ENCODE data around the gene RASIP1.
A peak's percentile ranks its signal among the peaks of the same experiment; 100 is the strongest.

Gene RASIP1

DNA sequence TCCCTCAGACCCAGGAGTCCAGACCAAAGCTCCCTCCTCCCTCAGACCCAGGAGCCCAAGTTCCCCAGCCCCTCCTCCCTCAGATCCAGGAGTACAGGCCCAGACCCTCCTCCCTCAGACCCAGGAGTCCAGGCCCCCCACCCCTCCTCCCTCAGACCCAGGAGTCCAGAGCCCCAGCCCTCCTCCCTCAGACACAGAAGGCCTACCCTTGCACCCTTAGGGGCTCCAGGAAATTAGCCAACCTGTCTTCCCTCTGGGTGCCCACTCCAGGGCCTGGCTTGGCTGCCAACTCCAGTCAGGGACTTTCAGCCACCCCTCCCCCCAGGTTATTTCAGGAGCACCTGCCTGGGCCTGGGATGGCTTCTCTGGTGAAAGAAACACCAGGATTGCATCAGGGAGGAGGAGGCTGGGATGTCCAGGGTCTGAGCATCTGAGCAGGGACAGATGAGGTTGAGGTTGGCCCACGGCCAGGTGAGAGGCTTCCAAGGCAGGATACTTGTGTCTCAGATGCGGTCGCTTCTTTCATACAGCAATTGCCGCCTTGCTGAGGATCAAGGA, 14.8 kb upstream of the RASIP1 start, which contains the start of gene FGF21:
TSS of gene FGF21 (plus strand) at position 441 of the 558 bp plus-strand sequence. CDS start 713 bp downstream, outside the sequence.
- DNase-seq: no peak

DNA sequence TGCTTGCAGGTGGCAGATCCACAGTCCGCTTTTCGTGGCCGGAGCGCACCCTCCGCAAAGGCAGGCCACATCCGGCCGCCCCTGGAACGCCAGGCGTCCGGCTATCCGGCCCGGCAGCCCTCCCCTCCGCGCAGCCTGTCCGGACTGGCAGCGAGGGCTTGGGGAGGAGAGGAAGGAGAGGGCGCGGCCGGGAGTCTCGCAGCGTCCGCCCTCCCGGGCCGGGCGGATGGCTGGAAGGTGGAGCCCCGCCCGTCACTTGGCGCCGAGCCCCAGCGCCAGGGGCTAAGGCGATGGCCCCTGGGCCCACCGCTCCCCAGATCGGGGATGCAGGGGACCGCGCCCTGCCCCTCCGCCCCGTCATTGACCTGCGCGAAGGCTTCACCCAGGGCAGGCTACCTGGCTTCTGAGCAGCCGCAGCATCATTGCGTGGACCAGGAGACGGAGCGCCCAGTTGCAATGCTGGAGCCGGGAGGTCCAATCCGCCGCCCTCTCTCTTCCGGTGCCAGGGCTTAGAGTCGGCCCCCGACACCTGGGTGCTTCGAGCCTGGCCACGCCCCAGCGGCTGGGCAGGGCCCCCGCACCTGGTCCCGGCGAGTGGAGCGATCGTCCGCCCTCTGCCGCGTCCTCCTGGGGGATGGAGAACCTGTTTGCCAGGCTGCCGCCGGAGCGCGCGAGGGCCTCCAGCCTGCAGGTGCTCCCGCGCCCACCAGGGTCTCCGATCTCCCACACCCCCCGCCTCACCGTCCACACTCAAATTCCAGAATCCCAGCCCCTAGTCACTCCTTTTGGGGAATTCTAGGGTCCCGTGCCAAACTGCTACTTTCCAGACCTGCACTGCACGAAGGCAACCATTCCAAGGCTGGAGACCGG, 12.3 kb upstream of the RASIP1 start, which contains the start of gene FUT1:
TSS of gene FUT1 (minus strand) at position 146 of the 870 bp plus-strand sequence. CDS start 1,360 bp downstream, outside the sequence.
- DNase-seq: no peak

DNA sequence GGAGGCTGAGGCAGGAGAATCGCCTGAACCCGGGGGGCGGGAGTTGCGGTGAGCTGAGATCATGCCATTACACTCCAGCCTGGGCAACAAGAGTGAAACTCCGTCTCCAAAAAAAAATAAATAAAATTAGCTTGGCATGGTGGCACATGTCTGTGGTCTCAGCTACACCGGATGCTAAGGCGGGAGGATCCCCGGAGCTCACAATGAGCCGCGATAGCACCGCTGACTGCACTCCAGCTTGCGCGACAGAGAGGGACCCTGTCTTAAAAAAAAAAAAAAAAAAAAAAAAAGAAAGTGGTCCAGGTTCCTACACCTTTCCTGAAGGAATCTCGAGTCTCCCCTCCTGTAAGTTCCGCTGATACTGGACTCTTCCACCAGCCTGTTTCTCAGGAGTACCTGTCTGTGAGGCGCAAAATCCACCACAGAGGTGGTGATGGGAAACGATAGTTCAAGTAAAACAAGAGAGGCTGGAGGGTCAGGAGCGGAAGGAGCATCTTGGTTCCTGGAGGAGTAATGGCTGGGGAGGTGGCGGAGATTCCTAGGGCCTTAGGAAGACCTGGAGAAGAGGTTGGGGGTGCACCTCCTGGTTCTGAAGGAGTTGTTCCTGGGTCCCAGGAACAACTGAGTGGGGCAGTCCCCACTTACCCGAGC, 11.6 kb upstream of the RASIP1 start:
- no peak for DNase-seq

DNA sequence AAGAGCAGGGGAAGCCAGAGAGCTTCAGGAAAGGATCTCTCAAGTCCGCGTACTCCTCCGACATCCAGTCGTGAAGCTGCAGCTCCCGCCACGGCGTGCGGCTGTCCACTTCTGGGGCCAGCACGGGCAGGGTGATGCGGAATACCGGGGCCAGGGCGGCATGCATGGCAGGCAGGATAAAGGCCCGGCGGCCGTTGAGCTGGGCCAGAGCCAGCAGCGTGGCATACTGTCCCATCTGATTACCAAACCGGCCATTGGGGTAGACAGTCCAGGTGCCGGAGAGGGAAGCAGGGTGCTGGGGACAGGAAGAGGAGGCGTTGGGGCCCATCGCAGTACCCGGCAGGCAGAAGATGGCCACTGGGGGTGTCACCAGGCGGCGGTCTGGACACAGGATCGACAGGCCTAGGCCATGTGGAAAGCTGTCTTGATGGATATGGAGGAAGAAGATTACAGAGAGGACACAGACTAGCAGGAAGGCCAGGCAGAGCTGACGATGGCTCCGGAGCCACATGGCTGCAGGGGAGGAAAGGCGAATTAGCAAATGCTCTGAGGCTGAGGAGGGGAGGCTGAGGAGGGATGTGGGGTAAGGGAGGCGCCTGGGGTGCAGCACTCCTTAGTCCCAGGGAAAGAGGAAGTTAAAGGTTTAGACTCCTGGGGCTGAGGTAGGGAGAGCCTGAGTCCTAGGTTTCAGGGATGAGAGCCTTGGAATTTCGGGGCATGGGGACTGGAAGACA, 10.5 kb upstream of the RASIP1 start:
- no peak for DNase-seq

DNA sequence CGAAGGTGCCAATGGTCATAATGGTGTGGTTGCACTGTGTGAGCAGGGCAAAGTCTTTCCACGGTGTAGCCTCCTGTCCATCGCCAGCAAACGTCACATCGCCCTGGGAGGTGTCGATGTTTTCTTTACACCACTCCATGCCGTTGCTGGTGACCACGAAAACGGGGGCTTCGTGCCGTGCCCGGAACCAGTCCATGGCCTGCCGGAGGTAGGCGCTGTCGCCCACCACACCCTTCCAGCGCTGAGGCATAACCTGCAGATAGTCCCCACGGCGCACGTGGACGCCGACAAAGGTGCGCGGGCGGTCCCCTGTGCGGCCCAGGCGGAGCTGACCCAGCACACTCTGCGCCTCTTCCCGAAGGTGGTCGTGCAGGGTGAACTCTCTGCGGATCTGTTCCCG, 9.9 kb upstream of the RASIP1 start:
- DNase-seq: no peak

DNA sequence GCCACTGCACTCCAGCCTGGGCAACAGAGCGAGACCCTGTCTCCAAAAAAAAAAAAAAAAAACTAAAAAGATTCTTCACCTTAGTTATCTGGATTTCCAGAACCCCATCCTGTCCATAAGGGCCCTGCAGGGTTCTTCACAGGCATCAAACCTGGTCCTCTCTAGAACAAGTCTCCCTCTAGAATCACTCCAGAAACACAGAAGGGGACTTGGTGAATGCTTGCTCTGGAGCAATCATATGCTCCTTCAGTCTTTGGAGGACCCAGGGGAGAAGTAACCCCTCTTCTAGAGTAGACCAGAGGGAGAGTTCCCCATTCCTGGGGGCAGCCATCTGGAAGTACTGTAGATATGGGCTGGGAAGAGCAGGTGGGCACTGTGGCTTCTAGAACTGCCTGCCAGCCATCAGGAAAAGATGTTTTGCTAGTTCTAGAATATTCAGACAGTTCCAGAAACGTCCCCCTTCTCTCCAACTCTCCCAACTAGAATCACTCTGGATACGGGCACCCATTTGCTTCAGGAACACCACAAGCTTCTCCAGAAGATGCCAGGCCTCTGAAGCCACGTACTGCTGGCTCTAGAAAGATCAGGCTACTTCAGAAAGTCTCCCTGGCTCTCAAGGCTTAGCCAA, 9.3 kb upstream of the RASIP1 start:
- no peak for DNase-seq

DNA sequence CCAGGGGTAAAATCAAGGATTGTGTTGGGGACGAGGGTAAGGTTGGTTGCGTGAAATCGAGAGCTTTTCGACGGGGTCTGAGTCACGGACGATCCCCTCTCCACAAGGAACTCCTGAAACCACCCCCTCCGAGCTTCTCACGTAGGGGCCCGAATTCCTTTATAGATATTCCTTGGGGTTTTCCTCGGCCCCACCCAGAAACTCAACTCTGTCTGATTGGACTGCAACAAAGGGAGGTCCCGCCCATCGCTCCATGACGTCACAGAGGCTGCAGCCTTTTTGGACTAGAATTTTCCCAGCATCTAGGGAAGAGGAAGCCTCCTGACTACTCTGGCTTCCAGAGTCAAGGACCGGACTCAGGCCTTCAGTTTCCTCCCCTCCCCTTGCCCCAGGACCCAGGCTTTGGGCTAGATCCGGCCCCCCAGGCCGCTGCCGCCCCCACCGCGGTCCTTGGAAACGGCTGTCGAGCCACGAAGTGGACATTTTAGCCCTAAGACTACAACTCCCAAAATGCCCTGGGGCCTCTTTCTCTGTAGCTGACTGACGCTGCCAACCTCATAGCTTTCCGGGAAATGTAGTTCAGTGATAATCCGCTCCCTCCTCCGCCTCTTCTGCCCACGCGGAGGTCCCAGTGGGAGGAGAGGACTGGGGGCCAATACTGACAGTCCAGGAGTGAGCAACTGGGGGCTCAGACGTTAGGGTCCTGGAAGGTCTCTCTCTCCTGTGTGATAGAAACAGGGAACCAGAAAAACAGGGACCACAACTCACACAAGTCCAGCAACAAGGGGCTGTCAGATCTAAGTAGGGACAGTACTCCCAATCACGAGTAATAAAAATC, 6.5 kb upstream of the RASIP1 start, which contains the start of gene IZUMO1:
TSS of gene IZUMO1 (minus strand) at position 172 of the 838 bp plus-strand sequence. CDS start 1,050 bp downstream, outside the sequence.
- peak; percentile 79 to 81 for DNase-seq

DNA sequence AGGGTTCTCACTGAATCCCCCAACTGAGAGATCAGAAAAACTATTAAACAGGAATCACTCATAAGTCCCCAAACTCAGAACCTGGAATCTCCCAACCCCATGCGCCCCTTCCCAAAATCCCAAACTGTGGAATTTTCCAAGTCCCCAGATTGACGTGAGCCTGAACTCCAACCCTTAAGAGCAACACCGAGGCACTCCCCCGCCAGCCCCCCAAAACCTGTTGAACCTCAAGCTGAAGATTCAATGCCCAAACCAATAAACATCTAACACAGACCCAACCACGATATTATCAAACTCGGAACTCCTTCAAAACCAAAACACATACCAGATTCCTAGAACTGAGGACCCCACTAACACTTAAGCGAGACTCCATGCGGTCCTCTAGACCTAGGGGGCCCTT, 5.7 kb upstream of the RASIP1 start:
- no peak for DNase-seq

DNA sequence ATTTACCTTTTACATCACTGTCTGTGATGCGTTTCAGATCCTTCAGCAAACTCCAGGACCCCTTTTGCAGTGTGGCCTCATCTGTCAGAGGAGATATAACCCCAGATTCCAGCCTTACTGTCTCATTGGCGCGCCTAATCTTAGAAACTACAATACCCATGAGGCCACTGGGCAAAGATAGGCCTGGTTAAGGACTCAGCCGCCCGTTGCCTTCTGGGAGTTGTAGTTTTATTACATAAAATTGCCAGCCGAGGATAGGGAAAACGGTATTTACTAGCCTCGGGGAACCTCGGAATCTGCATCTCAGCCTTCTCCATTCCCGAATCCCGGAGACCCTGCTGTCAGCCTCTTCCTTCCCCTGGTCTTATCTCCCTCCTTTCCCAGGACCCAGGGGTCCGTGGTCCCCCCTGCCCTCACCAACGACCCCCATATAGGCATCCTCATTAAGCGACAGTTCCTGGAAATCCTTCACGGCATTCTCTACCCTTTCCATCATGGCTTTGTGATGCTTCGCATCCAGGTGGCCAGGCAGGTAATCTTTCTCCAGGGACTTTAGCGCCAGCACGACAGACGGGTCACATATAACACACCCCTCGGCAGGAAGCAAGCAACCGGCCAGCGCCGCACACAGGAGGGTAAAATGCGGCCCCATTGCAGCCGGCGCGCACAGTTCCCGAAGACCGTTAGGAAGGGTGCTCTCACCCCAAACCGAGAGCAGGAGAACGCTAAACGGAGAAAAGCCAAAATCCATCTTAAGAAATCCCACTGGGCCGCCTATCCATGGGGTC, 5.0 kb upstream of the RASIP1 start:
- peak; percentile 73 to 75 for DNase-seq

DNA sequence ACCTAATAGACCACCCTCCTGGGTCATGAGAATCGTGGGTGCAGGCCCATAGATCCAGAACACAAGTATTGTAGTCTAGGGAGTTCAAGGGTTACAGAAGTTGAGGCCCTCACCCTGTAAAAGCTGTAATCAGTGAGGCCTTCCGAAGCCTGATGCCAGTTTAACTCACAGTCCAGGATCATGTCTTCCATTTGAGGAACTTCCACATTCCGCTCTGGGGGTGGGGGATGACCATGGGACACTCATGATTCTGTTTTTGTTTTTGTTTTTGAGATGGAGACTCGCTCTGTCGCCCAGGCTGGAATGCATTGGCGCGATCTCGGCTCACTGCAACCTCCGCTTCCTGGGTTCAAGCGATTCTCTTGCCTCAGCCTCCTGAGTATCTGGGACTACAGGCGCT, 1.7 kb upstream of the RASIP1 start:
- peak; percentile 20 to 59 for DNase-seq

DNA sequence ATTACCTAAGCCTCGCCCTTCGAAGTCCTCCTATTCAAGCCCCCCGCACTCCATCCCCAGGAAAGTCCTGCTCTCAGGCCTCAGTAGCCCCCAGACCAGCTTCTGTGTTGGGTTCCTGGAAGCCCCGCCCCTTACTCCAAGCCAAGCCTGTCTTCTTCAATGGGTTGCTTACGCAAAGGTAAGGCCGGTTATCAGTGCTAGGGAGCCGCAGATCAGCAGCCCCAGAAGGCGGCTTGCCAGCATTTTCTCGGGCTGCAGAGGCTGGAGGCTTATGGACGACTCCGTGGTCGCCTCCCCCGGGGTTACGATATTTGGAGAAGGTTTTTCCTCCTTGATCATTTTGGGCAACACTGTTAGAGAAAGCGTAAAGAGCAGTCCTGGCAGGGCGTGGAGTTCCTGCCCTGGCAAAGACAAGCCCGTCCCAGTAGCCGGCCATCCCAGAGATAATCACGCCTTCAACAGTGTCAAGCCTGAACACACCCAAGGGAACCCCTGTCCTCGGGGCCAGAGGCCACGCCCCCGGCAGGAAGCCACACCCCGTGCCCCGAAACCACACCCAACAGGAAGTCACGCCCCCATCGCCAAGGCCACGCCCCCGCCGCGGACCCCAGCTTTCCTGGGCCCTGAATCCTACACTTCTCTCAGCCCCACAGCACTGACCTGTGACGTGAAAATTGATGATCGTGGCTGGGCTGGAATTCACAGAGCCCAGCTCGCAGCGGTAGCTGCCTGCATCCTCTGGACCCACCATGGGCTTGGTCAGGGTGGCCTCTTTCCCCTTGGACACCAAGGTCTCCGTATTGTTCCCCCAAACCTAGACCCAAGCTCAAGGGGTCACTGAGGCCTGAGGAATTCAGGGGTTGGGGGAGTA, 954 bp upstream of the RASIP1 start:
- peak in 1 of 2 donors; percentile 16 for DNase-seq

DNA sequence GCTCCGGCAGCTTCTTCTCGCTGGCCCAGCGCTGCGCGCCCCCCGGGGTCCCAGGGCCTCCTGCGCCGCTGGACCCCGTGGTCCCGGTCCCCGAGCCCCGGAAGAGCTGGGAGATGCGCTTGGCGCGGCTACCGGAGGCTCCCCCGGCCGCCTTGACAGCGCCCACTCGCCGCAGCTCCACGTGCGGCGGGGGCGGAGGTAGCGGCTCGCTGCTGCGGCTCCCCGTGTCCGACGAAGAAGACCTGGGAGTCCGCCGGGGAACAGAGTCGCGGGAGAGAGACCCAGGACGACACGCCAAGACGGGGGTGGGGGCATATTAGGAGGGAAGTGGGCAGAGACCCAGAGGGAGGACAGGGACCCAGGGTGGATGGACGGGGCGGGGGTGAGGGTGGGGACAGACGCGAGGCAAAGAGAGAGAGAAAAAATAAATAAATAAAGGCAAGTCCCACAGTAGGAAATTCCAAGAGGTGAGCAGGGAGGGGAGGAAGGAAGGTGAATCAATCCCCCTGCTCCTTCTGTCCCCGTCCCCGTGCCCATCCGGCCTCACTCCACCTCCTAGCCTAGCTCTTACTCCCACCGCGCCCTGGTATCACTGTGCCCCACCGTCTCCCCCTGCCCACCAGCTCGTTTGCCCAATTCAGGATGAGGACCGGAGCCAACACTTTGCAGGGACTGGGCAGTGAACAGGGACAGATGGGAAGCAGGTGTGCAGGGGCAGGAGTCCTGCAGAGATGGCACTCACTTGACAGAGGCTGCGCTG, 826 bp downstream of the RASIP1 start:
- DNase-seq: no peak

DNA sequence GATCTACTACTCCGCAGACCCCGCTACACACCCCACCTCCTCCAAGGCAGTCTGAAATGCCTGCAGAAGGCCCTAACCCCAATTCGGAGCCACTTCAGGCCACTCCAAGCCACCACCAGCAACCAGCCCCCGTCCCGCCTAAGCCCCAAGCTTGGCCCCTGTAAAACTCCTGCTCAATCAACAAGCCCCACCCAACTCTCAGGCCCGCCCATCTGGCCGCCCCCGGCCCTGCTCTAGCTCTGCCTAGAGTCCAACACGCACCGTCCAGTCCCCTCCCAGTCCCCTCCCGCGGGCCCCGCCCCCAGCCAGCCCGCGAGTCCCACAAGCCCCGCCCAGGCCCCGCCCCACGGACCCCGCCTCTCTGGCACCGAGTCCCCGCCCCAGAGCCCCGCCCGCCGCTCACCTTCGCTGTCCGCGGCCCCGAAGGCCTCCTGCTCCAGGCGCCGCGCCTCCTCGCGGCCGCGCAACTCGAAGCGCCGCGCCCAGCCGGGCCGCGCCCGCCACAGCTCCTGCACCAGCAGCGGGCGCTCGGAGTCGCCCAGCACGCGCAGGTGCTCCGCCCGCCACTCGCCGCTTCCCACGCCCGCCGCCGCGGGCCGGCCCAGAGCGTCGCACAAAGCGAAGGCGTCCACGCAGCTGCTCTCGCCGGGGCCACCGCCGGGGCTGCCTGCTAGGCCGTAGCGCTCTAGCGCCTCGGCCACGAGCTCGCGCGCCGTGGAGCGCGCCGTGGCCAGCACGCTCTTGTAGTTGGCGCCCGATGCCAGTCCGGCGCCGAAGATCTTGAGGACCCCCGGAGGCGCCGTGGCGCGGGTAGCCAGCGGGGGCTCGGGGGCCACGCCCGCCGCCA, 1.6 kb downstream of the RASIP1 start:
- DNase-seq: peak; percentile 70 to 90

DNA sequence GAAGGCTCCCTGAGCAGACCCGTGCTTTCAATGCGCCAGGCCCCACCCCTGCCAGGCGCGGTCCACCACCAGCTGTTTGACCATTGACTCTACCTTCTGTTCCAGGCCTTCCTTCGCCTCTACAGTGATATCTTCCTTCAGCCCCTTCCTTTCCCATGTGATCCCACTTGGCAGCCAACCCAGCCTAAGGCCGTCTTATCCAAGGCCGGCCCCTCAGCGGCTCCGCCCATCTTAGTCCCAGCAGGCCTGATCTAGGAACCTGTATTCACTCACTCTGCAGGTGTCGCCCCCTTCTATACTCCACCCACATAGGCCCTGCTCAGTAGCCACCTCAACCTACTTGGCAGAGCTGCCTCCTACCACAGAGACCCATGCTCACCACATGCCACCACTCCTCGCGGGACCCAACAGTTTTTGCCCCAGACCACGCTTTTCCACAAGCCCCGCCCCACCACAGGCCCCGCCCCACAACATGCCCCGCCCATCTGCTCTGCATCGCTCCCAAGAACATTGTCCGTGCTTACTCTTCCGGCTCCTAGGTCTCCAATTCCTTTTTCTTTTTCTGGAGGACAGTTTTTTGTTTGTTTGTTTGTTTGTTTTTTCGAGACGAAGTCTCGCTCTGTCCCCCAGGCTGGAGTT, 2.9 kb downstream of the RASIP1 start:
- no peak for DNase-seq

DNA sequence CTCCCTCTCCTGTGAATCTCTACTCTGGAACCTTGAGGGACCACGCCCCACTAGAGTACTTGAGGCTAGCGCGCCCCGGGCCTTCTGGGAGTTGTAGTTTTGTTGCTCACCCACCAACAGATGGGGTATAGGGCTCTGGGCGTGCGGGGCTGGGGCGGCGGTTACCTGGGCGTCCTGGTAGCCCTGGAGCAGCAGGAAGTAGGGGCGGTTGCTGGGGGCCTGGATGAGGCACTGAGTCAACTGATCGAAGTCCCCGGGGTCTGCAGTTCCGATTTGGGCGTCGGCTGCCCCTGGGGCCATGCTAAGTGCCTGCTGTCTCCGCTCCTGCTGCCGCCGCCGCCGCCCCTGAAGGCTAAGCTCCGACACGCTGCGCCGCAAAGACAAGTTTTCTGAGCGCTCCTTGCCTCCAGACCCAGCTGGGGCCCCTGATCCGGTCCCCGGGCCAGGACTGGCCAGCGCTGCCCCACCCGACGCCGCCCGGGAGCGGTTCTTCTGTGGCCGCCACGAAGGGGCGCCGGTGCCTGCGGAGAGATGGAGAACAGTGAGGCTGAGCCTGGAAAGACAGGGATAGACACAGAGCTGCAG, 5.3 kb downstream of the RASIP1 start:
- DNase-seq: no peak

DNA sequence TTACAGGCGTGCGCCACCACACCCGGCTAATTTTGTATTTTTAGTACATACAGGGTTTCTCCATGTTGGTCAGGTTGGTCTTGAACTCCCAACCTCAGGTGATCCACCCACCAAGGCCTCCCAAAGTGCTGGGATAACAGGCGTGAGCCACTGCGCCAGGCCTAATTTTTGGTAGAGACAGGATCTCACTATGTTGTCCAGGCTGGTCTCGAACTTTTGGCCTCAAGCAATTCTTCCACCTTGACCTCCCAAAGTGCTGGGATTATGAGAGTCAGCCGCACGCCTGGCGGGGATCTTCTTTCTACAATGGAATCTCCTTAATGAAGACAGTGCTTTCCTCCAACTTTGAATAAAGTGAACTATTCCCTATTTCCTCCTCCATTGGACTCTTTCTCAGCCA, 5.8 kb downstream of the RASIP1 start:
- no peak for DNase-seq

DNA sequence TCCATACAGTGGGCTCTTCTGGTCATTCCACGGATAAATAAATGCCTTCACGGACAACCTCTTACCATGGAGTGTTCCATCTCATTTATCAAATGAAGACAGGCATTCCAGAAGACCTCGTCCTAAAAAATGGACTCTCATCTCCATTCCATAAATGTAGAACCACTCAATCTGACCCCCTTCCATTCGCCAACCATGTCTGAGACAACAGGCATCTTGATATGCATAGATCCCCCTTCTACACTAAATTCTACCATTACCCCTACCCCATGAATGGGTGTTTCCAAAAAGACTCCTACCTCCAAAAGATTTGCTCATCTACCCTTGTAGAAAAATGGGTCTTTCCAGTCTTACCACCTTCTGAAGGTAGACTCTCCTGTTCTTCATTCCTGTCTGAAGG, 9.0 kb downstream of the RASIP1 start:
- DNase-seq: no peak

Measured in inflammatory macrophage (primary cell).